OCI-LY3 (cell line): Measurements from ENCODE around the gene A4GALT.

Experiments
- CTCF ChIP-seq: fragments of 200-600, 300-600 bp; sonication (generic); IDR thresholded peaks from 2 replicates; pipeline ENCODE4 v1.5.1; 2014; ENCODE audit warnings: antibody characterized with exemption, low read length, low read depth
- EZH2phosphoT487 ChIP-seq: fragments of 200-600 bp; shearing (Covaris generic); IDR thresholded peaks from 2 replicates; pipeline ENCODE4 v1.6.1; 2018; ENCODE audit warnings: antibody characterized with exemption, mixed run types, low read depth

DNA sequence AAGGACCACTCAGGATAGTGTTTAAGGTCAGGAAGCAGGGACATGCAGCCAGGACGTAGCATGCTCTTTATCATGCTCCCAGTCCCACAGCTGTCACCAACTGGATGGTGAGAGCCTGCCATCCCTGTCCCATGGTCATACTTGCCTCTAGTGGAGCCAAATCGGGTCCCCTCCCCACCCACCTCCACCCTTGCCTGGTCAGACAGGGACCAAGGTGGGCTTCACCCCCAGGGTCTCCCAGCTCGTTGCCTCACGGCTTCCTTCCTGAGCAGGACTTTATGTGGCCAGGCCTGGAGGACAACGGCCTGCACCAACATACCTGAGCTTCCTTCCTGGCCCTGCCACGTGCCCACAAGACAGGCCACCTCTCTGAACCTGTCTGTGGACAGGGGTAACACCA, 19.8 kb downstream of the A4GALT start:
- TF ChIP-seq CTCF (no peak), EZH2phosphoT487 (no peak)
